Hepatocyte (in vitro differentiated cells): ENCODE measurements around the gene FAM193A. TPM values are rescaled to one million over a fixed set of nuclear protein-coding genes. Genes with fewer than 3 reads are reported as not detected.
A peak's percentile ranks its signal among the peaks of the same experiment; 100 is the strongest.

ENCODE experiments used
- DNase-seq: peaks from one replicate; pipeline ENCODE4 v3.0.0-alpha.2; 2016; ENCODE audit warnings: low spot score
- H2AFZ ChIP-seq: fragments of 200-600 bp; sonication (generic); 2 replicates; pipeline ENCODE4 v1.6.0; 2016; ENCODE audit warnings: antibody characterized with exemption, mild to moderate bottlenecking
- H3K27ac ChIP-seq: fragments of 200-600 bp; sonication (generic); 2 replicates; pipeline ENCODE4 v1.5.1; 2016; ENCODE audit warnings: mild to moderate bottlenecking
- H3K27me3 ChIP-seq: fragments of 200-600 bp; sonication (generic); 2 replicates; pipeline ENCODE4 v1.6.1; 2016
- H3K36me3 ChIP-seq: fragments of 200-600 bp; sonication (generic); replicated peaks from 2 replicates; pipeline ENCODE4 v1.5.1; 2016; ENCODE audit warnings: low read depth; ENCODE audit not compliant: insufficient read depth
- H3K4me1 ChIP-seq: fragments of 200-600 bp; sonication (generic); 2 replicates; pipeline ENCODE4 v1.5.1; 2016; ENCODE audit warnings: mild to moderate bottlenecking, moderate library complexity; ENCODE audit not compliant: insufficient read depth
- H3K4me2 ChIP-seq: fragments of 200-600 bp; sonication (generic); 2 replicates; pipeline ENCODE4 v1.6.0; 2016
- H3K4me3 ChIP-seq: fragments of 200-600 bp; sonication (generic); 2 replicates; pipeline ENCODE4 v1.5.1; 2016; ENCODE audit warnings: mild to moderate bottlenecking
- H3K79me2 ChIP-seq: fragments of 200-600 bp; sonication (generic); 2 replicates; pipeline ENCODE4 v1.6.0; 2017; ENCODE audit warnings: mild to moderate bottlenecking
- H3K9me2 ChIP-seq: fragments of 200-600 bp; sonication (generic); replicated peaks from 2 replicates; pipeline ENCODE4 v1.6.0; 2017; ENCODE audit warnings: mild to moderate bottlenecking; ENCODE audit not compliant: insufficient read depth
- H3K9me3 ChIP-seq: fragments of 200-600 bp; sonication (generic); 2 replicates; pipeline ENCODE4 v1.5.1; 2016; ENCODE audit warnings: low read depth, mild to moderate bottlenecking
- H4K20me1 ChIP-seq: fragments of 200-600 bp; sonication (generic); 2 replicates; pipeline ENCODE4 v1.6.0; 2016; ENCODE audit warnings: mild to moderate bottlenecking; ENCODE audit not compliant: insufficient read depth, poor library complexity, severe bottlenecking
- EZH2 ChIP-seq: fragments of 200-600 bp; sonication (generic); IDR thresholded peaks from 2 replicates; pipeline ENCODE4 v1.6.1; 2016; ENCODE audit warnings: antibody characterized with exemption, mild to moderate bottlenecking, borderline replicate concordance
- EZH2phosphoT487 ChIP-seq: fragments of 200-600 bp; sonication (generic); IDR thresholded peaks from one replicate; pipeline ENCODE4 v1.6.1; 2018; ENCODE audit warnings: antibody characterized with exemption, mild to moderate bottlenecking, low read depth, moderate library complexity; ENCODE audit not compliant: unreplicated experiment, severe bottlenecking
- WGBS: methylation state at CpG from one replicate; pipeline ENCODE4 v1.1.6; 2016; ENCODE audit warnings: low lambda C conversion rate; ENCODE audit errors: missing lambda C conversion rate; 5-methylcytosine and 5-hydroxymethylcytosine counted together
- polyA plus RNA-seq: library from polyadenylated mRNA; unstranded; fragments of >200 nt; fragmentation: Nextera tagmentation; extraction: Ambion mirVana; gene quantifications from 2 replicates; pipeline ENCODE4 v1.2.1, GENCODE V29; 2016
- total RNA-seq: library from RNA; depleted of rRNA; stranded (reverse); fragments of >200 nt; gene quantifications from 2 replicates; pipeline ENCODE4 v1.2.3, GENCODE V29; 2014
- TF ChIP-seq, protein P1 (sequence below): fragments of 200-600 bp; sonication (generic); IDR thresholded peaks from 2 replicates; pipeline ENCODE4 v1.5.1; 2016; ENCODE audit warnings: antibody characterized with exemption, mild to moderate bottlenecking; ENCODE audit not compliant: poor library complexity

FAM193A gene
- total and polyA plus RNA-seq, 2 experiments from 2014 or later, result 11.4 to 15.8 TPM

DNA sequence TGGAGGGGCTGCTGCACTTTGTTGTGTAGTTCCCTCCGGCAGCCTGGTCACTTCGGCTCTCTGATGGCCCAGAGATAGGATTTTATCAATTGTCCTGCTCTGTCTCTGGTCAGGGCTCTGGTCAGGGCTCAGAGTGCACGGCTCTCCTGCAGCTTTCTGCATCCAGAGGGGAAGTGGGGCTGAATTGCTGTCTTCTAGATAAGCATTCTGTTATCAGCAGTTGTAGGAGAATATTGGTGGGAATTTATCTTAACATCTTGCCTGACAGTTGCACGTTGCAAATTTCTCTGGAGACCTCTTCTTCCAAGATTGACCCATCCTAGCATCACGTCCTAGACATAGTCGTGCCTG is 62.8 kb downstream of the FAM193A start:
- no peaks in the 10 kb centered on the region for H3K27me3 ChIP-seq
- peaks cover 98% of the 10 kb centered on the region for H3K79me2 ChIP-seq
- H3K36me3 ChIP-seq, result no peaks in the 10 kb centered on the region
- peaks cover 31% of the 10 kb centered on the region for H3K4me1 ChIP-seq
- no peak for DNase-seq
- peak overlapping the region; percentile 48 for H3K4me2 ChIP-seq
- H3K4me3 ChIP-seq, result no peak overlapping the region
- no peak overlapping the region for H3K27ac ChIP-seq
- no peaks in the 10 kb centered on the region for H3K9me3 ChIP-seq
- TF ChIP-seq, protein P1, sequence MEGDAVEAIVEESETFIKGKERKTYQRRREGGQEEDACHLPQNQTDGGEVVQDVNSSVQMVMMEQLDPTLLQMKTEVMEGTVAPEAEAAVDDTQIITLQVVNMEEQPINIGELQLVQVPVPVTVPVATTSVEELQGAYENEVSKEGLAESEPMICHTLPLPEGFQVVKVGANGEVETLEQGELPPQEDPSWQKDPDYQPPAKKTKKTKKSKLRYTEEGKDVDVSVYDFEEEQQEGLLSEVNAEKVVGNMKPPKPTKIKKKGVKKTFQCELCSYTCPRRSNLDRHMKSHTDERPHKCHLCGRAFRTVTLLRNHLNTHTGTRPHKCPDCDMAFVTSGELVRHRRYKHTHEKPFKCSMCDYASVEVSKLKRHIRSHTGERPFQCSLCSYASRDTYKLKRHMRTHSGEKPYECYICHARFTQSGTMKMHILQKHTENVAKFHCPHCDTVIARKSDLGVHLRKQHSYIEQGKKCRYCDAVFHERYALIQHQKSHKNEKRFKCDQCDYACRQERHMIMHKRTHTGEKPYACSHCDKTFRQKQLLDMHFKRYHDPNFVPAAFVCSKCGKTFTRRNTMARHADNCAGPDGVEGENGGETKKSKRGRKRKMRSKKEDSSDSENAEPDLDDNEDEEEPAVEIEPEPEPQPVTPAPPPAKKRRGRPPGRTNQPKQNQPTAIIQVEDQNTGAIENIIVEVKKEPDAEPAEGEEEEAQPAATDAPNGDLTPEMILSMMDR, result no peak
- no peak for TF ChIP-seq EZH2
- no peak for TF ChIP-seq EZH2phosphoT487
- 42% methylated on average over 6 of the region's 6 CpGs for whole genome bisulfite sequencing
- no peaks in the 10 kb centered on the region for H3K9me2 ChIP-seq
- H2AFZ ChIP-seq, result no peak overlapping the region
- peaks cover 91% of the 10 kb centered on the region for H4K20me1 ChIP-seq

DNA sequence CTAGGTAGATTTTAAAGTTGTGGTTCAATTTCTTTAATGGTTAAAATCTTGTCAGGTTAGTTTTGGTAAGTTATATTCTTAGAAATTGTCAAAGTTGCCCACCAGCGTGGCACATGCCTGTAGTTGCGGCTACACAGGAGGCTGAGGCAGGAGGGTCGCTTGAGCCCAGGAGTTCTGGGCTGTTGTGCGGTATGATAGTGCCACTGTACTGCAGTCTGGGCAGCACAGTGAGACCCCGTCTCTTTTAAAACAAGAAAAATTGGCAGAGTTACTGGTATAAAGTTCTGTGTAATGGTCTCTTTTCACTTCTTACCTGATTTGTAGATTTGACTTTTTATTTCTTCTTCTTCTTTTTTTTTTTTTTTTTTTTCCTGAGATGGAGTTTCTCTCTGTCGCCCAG is 64.4 kb downstream of the FAM193A start:
- H3K9me2 ChIP-seq, result no peaks in the 10 kb centered on the region
- no peak for DNase-seq
- no peak overlapping the region for H3K4me2 ChIP-seq
- no peak overlapping the region for H2AFZ ChIP-seq
- H3K9me3 ChIP-seq, result no peaks in the 10 kb centered on the region
- peaks cover 23% of the 10 kb centered on the region for H3K4me1 ChIP-seq
- H4K20me1 ChIP-seq, result peaks cover 90% of the 10 kb centered on the region
- TF ChIP-seq EZH2 (no peak), EZH2phosphoT487 (no peak)
- TF ChIP-seq, protein P1, result no peak
- H3K4me3 ChIP-seq, result no peak overlapping the region
- H3K79me2 ChIP-seq, result peaks cover 98% of the 10 kb centered on the region
- H3K36me3 ChIP-seq, result no peaks in the 10 kb centered on the region
- WGBS, result 97% methylated on average over 6 of the region's 6 CpGs
- H3K27ac ChIP-seq, result no peak overlapping the region
- no peaks in the 10 kb centered on the region for H3K27me3 ChIP-seq

DNA sequence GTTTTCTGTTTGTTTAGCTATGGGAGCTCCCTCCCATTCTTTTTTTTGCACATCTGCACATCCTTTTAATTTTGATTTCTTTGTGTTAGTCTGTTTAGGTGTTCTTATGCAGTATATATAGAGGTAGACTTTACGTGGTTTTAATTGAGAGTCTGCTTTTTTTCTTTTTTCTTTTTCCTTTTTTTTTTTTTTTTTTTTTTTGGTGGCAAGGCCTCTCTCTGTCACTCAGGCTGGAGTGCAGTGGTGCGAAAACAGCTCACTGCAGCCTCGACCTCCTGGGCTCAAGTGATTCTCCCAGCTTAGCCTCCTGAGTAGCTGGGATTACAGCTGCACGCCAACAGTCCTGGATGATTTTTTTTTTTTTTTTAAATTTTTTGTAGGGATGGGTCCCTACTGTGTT is 68.2 kb downstream of the FAM193A start:
- no peak for TF ChIP-seq EZH2phosphoT487
- TF ChIP-seq, protein P1, result no peak

DNA sequence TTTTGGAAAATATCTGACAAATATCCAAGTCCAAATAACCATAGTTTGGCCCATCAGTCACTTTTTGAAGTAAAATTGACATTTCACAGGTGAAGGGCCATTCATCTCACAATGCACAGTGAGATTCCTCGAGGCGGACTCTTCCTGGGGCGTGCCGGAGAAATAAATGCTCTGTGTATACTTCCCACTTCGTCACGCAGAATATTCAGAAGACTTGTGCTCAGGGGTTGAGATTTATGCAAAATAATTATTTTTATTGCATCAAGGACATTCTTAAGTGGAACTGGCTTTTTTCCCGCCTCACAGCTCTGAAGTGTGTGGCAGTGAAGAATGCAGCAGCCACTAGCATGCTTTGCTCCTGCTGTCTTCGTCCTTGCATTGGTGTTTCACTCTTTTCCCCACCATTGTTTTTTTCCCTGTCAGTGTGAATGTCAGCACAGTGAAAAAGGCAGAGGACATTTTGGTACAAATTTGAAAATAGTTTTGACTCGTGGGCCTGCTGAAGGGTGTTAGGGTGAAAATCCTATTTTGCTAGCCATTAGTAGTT is 70.6 kb downstream of the FAM193A start:
- Histone ChIP-seq H3K4me1 (no peaks in the 10 kb centered on the region), H3K27ac (no peak overlapping the region), H3K4me3 (no peak overlapping the region), H3K27me3 (no peaks in the 10 kb centered on the region), H2AFZ (no peak overlapping the region), H3K36me3 (no peaks in the 10 kb centered on the region), H3K4me2 (no peak overlapping the region), H3K9me3 (no peaks in the 10 kb centered on the region), H3K79me2 (peaks cover 98% of the 10 kb centered on the region), H4K20me1 (peaks cover 91% of the 10 kb centered on the region), H3K9me2 (no peaks in the 10 kb centered on the region)
- WGBS, result 88% methylated on average over 9 of the region's 9 CpGs
- DNase-seq, result no peak
- TF ChIP-seq, protein P1, result no peak
- TF ChIP-seq EZH2, result no peak

More for the DNA sequence above, 68.2 kb downstream of the FAM193A start:
- WGBS, result 80% methylated on average over 4 of the region's 4 CpGs
- no peak overlapping the region for H3K4me3 ChIP-seq
- peaks cover 91% of the 10 kb centered on the region for H4K20me1 ChIP-seq
- DNase-seq, result no peak
- H3K4me1 ChIP-seq, result no peaks in the 10 kb centered on the region
- no peak overlapping the region for H2AFZ ChIP-seq
- H3K79me2 ChIP-seq, result peaks cover 98% of the 10 kb centered on the region
- H3K36me3 ChIP-seq, result no peaks in the 10 kb centered on the region
- no peaks in the 10 kb centered on the region for H3K9me2 ChIP-seq
- H3K4me2 ChIP-seq, result no peak overlapping the region
- no peaks in the 10 kb centered on the region for H3K27me3 ChIP-seq
- H3K9me3 ChIP-seq, result no peaks in the 10 kb centered on the region
- H3K27ac ChIP-seq, result no peak overlapping the region
